ENCODE data around the gene DHFR.
"Not testable (repeated sequence)": the region's sequence is repeated elsewhere in the genome, so short reads cannot be mapped to it uniquely, and the experiment has no call there.

The DHFR gene

GRCh38 chr5:80584770-80585169 is 70.0 kb downstream of the DHFR start:
- TF ChIP-seq CTCF (IDR thresholded peaks at IDR 0.05; ENCODE audit: control insufficient read depth, insufficient read depth, low read depth, low read length, missing control alignments): no peak
- no peak overlapping the region for H3K4me3 ChIP-seq (ENCODE audit: control insufficient read depth, low read depth, low read length)
- no peak for DNase-seq (ENCODE audit: low read depth)

- not testable (repeated sequence) for DNase-seq (ENCODE audit: low read depth); H3K4me3 ChIP-seq (ENCODE audit: control insufficient read depth, low read depth, low read length)
Measured at GRCh38 chr5:80580291-80580690, 74.5 kb downstream of the DHFR start.

GRCh38 chr5:80579050-80579449 is 75.7 kb downstream of the DHFR start:
- DNase-seq (ENCODE audit: low read depth): no peak
- TF ChIP-seq CTCF (IDR thresholded peaks at IDR 0.05; ENCODE audit: control insufficient read depth, insufficient read depth, low read depth, low read length, missing control alignments): no peak
- no peak overlapping the region for H3K4me3 ChIP-seq (ENCODE audit: control insufficient read depth, low read depth, low read length)

GRCh38 chr5:80577707-80578106 is 77.1 kb downstream of the DHFR start:
- no peak overlapping the region for H3K4me3 ChIP-seq (ENCODE audit: control insufficient read depth, low read depth, low read length)
- no peak for TF ChIP-seq CTCF (IDR thresholded peaks at IDR 0.05; ENCODE audit: control insufficient read depth, insufficient read depth, low read depth, low read length, missing control alignments)
- DNase-seq (ENCODE audit: low read depth): no peak

- DNase-seq (ENCODE audit: low read depth): no peak
- TF ChIP-seq CTCF (IDR thresholded peaks at IDR 0.05; ENCODE audit: control insufficient read depth, insufficient read depth, low read depth, low read length, missing control alignments): no peak
Measured at GRCh38 chr5:80576383-80576782, 78.4 kb downstream of the DHFR start.

More at GRCh38 chr5:80576383-80576782, 78.4 kb downstream of the DHFR start:
- H3K4me3 ChIP-seq (ENCODE audit: control insufficient read depth, low read depth, low read length): no peak overlapping the region
